ENCODE data around the gene CEP20. TPM values are rescaled to one million over a fixed set of nuclear protein-coding genes. Genes with fewer than 3 reads are reported as not detected.

The CEP20 gene
- polyA plus RNA-seq, 2 of the 4 experiments (the other 2 are of a cell fraction) = 58.7 to 97.5 TPM

DNA sequence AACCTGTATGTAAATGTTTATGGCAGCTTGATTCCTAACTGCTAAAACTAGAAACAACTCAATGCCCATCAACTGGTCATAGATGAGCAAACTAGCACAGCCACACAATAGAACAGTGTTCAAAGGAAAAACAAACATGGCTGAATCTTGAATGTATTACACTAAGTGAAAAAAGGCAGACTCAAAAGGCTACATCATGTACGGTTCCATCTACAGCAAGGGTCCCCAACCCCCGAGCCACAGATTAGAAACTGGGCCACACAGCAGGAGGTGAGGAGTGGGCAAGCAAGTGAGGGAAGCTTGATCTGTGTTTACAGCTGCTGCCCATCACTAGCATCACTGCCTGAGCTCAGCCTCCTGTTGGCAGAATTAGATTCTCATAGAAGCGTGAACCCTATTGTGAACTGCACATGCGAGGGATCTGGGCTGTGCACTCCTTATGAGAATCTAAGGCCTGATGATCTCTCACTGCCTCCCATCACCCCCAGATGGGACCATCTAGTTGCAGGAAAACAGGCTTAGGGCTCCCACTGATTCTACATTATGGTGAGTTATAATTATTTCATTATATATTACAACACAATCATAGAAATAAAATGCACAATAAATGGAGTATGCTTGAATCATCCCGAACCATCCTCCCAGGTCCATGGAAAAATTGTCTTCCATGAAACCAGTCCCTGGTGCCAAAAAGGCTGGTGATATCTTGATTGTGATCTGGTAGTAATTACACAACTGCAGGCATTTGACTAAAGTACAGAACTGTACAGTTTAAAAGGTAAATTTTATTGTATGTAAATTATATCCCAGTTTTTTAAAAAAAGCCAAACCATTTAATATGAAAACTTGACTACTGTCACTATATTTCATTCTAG, 7.7 kb downstream of the CEP20 start (continued):
- TF ChIP-seq REST (IDR thresholded peaks at IDR 0.05) (no peak), MYC (IDR thresholded peaks at IDR 0.05; ENCODE audit: borderline replicate concordance, low read length) (no peak)
- TF ChIP-seq, protein P1, sequence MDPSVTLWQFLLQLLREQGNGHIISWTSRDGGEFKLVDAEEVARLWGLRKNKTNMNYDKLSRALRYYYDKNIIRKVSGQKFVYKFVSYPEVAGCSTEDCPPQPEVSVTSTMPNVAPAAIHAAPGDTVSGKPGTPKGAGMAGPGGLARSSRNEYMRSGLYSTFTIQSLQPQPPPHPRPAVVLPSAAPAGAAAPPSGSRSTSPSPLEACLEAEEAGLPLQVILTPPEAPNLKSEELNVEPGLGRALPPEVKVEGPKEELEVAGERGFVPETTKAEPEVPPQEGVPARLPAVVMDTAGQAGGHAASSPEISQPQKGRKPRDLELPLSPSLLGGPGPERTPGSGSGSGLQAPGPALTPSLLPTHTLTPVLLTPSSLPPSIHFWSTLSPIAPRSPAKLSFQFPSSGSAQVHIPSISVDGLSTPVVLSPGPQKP (IDR thresholded peaks at IDR 0.05; ENCODE audit: low read depth, low read length) = no peak

DNA sequence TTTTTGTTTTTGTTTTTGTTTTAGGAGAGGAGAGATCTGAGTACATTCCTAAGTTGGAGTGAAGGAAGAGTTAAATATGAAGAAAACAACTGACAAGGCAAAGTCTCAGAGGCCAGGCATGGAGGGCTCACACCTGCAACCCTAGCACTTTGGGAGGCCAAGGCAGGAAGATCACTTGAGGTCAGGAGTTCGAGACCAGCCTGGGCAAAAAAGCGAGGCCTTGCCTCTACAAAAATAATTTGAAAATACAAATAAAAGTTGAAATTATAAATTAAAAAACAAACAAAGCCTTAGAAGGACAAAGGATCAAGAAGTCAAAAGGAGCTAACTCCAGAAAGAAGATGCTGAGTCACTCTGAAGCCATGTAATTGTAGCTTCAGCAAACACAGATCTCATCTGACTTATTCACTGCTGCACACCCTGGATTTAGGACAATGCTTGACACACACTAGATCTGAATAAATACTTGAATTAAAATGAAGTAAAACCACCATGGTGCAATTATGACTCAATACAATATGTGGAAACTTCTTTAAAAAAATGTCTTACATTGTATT, 9.1 kb downstream of the CEP20 start:
- no peak overlapping the region for H3K4me3 ChIP-seq
- peaks cover 73% of the 10 kb centered on the region for H3K4me1 ChIP-seq
- peak; percentile 56 for FAIRE-seq
- 3% methylated on average over 2 of the region's 2 CpGs for WGBS (ENCODE audit: missing lambda C conversion rate)
- ChIA-PET POLR2A (interaction anchor here (1.3 to 1.4 kb wide), 3 partner anchors 9 to 88 kb away, joined by 4 to 12 read pairs (median 6); partner anchors contain the start of gene CEP20), CTCF (interaction anchor here (0.7 to 2.3 kb wide), 7 partner anchors 9 to 154 kb away, joined by 3 to 12 read pairs (median 3); partner anchors contain the start of gene CEP20)
- DNase-seq (ENCODE audit: low read depth in 1 of 2, low spot score in 1 of 2) = peak; percentile 90 to 91
- peak overlapping the region; percentile 90 to 96 for H3K27ac ChIP-seq
- peak overlapping the region; percentile 38 for H3K4me2 ChIP-seq
- H3K9me3 ChIP-seq = no peaks in the 10 kb centered on the region
- peak; percentile 83 to 87 for ATAC-seq
- peak; percentile 64; the same call in 1 of the 2 replicates for TF ChIP-seq HOXB13 (CRISPR knock-in tag; IDR thresholded peaks at IDR 0.05; ENCODE audit: low read depth)
- TF ChIP-seq ZC3H11A (IDR thresholded peaks at IDR 0.05) = no peak
- peak; percentile 98 for TF ChIP-seq NFE2L2 (conservative IDR thresholded peaks at IDR 0.05; ENCODE audit: low read length)
- no peak for TF ChIP-seq CHD2 (IDR thresholded peaks at IDR 0.05; ENCODE audit: low read length, partially characterized antibody)
- peak; percentile 54; the same call in 1 of the 2 replicates for TF ChIP-seq GATA3 (IDR thresholded peaks at IDR 0.05; ENCODE audit: borderline replicate concordance)
- TF ChIP-seq EHF (CRISPR knock-in tag; IDR thresholded peaks at IDR 0.05) = peak; percentile 73; the same call in 1 of the 2 replicates
- no peak for TF ChIP-seq REST (IDR thresholded peaks at IDR 0.05)
- no peak for TF ChIP-seq CBX8 (IDR thresholded peaks at IDR 0.05)
- TF ChIP-seq, protein P2, sequence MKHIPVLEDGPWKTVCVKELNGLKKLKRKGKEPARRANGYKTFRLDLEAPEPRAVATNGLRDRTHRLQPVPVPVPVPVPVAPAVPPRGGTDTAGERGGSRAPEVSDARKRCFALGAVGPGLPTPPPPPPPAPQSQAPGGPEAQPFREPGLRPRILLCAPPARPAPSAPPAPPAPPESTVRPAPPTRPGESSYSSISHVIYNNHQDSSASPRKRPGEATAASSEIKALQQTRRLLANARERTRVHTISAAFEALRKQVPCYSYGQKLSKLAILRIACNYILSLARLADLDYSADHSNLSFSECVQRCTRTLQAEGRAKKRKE (CRISPR knock-in tag; IDR thresholded peaks at IDR 0.05; ENCODE audit: low read depth) = no peak
- TF ChIP-seq, protein P3, sequence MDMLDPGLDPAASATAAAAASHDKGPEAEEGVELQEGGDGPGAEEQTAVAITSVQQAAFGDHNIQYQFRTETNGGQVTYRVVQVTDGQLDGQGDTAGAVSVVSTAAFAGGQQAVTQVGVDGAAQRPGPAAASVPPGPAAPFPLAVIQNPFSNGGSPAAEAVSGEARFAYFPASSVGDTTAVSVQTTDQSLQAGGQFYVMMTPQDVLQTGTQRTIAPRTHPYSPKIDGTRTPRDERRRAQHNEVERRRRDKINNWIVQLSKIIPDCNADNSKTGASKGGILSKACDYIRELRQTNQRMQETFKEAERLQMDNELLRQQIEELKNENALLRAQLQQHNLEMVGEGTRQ (IDR thresholded peaks at IDR 0.05) = no peak
- TF ChIP-seq, protein P4, sequence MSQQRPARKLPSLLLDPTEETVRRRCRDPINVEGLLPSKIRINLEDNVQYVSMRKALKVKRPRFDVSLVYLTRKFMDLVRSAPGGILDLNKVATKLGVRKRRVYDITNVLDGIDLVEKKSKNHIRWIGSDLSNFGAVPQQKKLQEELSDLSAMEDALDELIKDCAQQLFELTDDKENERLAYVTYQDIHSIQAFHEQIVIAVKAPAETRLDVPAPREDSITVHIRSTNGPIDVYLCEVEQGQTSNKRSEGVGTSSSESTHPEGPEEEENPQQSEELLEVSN (IDR thresholded peaks at IDR 0.05; ENCODE audit: borderline replicate concordance, low read depth) = no peak
- no peak for TF ChIP-seq RARB (CRISPR knock-in tag; IDR thresholded peaks at IDR 0.05)
- no peak for TF ChIP-seq NPAS2 (CRISPR knock-in tag; IDR thresholded peaks at IDR 0.05; ENCODE audit: borderline replicate concordance)
- TF ChIP-seq FOXS1 (CRISPR knock-in tag; IDR thresholded peaks at IDR 0.05) = no peak
- TF ChIP-seq, protein P5, sequence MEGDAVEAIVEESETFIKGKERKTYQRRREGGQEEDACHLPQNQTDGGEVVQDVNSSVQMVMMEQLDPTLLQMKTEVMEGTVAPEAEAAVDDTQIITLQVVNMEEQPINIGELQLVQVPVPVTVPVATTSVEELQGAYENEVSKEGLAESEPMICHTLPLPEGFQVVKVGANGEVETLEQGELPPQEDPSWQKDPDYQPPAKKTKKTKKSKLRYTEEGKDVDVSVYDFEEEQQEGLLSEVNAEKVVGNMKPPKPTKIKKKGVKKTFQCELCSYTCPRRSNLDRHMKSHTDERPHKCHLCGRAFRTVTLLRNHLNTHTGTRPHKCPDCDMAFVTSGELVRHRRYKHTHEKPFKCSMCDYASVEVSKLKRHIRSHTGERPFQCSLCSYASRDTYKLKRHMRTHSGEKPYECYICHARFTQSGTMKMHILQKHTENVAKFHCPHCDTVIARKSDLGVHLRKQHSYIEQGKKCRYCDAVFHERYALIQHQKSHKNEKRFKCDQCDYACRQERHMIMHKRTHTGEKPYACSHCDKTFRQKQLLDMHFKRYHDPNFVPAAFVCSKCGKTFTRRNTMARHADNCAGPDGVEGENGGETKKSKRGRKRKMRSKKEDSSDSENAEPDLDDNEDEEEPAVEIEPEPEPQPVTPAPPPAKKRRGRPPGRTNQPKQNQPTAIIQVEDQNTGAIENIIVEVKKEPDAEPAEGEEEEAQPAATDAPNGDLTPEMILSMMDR (IDR thresholded peaks at IDR 0.05) = no peak
- no peak for TF ChIP-seq POLR2AphosphoS2 (conservative IDR thresholded peaks at IDR 0.05; ENCODE audit: low read length)
- no peak for TF ChIP-seq PBX3 (IDR thresholded peaks at IDR 0.05)
- TF ChIP-seq ZSCAN20 (CRISPR knock-in tag; IDR thresholded peaks at IDR 0.05) = 0 out of 2 replicates have a peak, but pooled peaks have one; percentile 13

All from A549 (cell line).